DND-41 (cell line): ENCODE data around the gene BTN1A1.

Source experiments
- ATAC-seq: fragments of 200-7000 bp; cut with Tn5 transposase; 3 replicates; pipeline ENCODE4 v1.9.1; 2021; ENCODE audit warnings: low read depth; ENCODE audit not compliant: insufficient read depth
- DNase-seq: peaks from one replicate; pipeline ENCODE4 v3.0.0-alpha.2; 2020
- H2AFZ ChIP-seq: 2 replicates; pipeline ENCODE4 v1.6.0; 2012; ENCODE audit warnings: low read depth, low read length
- H3K27ac ChIP-seq: 2 replicates; pipeline ENCODE4 v1.5.1; 2012; ENCODE audit warnings: low read length, inconsistent platforms
- H3K27me3 ChIP-seq: fragments of 200-600 bp; sonication (generic); 2 replicates; pipeline ENCODE4 v1.6.0; 2012; ENCODE audit warnings: low read length, mild to moderate bottlenecking, inconsistent platforms; ENCODE audit not compliant: insufficient read depth, poor library complexity
- H3K36me3 ChIP-seq: 2 replicates; pipeline ENCODE4 v1.5.1; 2012; ENCODE audit warnings: low read length, inconsistent platforms; ENCODE audit not compliant: insufficient read depth
- H3K4me1 ChIP-seq: 2 replicates; pipeline ENCODE4 v1.5.1; 2012; ENCODE audit warnings: mild to moderate bottlenecking, low read length; ENCODE audit not compliant: insufficient read depth
- H3K4me2 ChIP-seq: 2 replicates; pipeline ENCODE4 v1.6.0; 2012; ENCODE audit warnings: mild to moderate bottlenecking, moderate library complexity, low read length, inconsistent platforms; ENCODE audit not compliant: insufficient read depth
- H3K4me3 ChIP-seq, 2 experiments: fragments of 200-600 bp in 1 of 2; shearing (Covaris generic) in 1 of 2; 2 replicates each; pipeline ENCODE4 v1.5.1; 2012 to 2016; ENCODE audit warnings: inconsistent platforms in 2 of 2, low read length in 2 of 2, mild to moderate bottlenecking in 2 of 2, low read depth in 1 of 2, moderate library complexity in 1 of 2
- H3K79me2 ChIP-seq: 2 replicates; pipeline ENCODE4 v1.6.0; 2012; ENCODE audit warnings: low read length, inconsistent platforms; ENCODE audit not compliant: insufficient read depth
- H3K9ac ChIP-seq: 2 replicates; pipeline ENCODE4 v1.6.0; 2012; ENCODE audit warnings: low read depth, mild to moderate bottlenecking, inconsistent platforms, low read length, moderate library complexity
- H3K9me3 ChIP-seq: 2 replicates; pipeline ENCODE4 v1.5.1; 2012; ENCODE audit warnings: low read length, moderate library complexity, mild to moderate bottlenecking, inconsistent platforms; ENCODE audit not compliant: insufficient read depth, severe bottlenecking
- H4K20me1 ChIP-seq: 2 replicates; pipeline ENCODE4 v1.6.0; 2012; ENCODE audit warnings: low read length; ENCODE audit not compliant: insufficient read depth
- EZH2 ChIP-seq: IDR thresholded peaks from 3 replicates; pipeline ENCODE4 v1.6.1; 2012; ENCODE audit warnings: borderline replicate concordance, low read depth, mild to moderate bottlenecking, moderate library complexity, low read length, inconsistent platforms; ENCODE audit not compliant: severe bottlenecking
- TF ChIP-seq, protein P1 (sequence below): IDR thresholded peaks from 2 replicates; pipeline ENCODE4 v1.5.1; 2012; ENCODE audit warnings: borderline replicate concordance, low read length, moderate library complexity, mild to moderate bottlenecking; ENCODE audit not compliant: poor library complexity, severe bottlenecking; ENCODE audit errors: extremely low read depth

Gene BTN1A1

DNA sequence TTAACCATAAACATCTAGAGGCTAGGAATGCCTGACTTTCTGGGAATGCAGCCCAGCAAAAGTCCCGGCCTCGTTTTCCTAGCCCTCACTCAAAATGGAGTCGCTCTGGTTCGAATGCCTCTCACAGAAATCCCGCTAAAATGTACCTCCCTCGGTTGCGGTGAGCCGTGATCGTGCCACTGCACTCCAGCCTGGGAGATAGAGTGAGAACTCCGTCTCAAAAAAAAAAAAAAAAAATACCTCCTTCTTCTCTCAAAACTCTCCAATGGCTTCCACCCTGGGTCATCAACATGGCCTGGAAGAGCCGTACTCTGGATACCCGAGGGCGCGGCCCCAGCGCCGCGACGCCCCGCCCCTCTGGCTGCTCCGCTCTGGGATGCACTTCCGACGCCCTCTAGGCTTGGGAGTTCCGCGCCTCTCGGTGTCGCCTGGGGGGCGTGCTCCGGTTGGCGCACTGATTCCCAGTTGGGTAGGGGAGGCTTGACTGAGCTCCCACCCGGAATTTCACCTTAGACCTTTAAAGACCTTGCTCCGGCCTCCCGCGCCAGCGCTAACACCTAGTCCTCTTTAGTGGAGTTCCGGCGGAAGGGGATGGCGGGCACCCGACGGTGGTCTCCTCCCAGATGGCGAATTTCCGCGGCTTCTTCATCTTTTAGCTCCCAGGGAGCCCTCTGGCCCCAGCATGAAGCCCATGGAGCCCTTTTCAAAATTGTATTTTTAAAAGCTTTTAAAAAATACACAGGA lies 50.3 kb downstream of the BTN1A1 start:
- peak; percentile 80 for DNase-seq
- H3K27ac ChIP-seq = peak overlapping the region; percentile 79
- H3K9me3 ChIP-seq = no peaks in the 10 kb centered on the region
- peaks cover 52% of the 10 kb centered on the region for H3K4me1 ChIP-seq
- peak overlapping the region; percentile 59 for H3K9ac ChIP-seq
- no peak for TF ChIP-seq EZH2
- TF ChIP-seq, protein P1, sequence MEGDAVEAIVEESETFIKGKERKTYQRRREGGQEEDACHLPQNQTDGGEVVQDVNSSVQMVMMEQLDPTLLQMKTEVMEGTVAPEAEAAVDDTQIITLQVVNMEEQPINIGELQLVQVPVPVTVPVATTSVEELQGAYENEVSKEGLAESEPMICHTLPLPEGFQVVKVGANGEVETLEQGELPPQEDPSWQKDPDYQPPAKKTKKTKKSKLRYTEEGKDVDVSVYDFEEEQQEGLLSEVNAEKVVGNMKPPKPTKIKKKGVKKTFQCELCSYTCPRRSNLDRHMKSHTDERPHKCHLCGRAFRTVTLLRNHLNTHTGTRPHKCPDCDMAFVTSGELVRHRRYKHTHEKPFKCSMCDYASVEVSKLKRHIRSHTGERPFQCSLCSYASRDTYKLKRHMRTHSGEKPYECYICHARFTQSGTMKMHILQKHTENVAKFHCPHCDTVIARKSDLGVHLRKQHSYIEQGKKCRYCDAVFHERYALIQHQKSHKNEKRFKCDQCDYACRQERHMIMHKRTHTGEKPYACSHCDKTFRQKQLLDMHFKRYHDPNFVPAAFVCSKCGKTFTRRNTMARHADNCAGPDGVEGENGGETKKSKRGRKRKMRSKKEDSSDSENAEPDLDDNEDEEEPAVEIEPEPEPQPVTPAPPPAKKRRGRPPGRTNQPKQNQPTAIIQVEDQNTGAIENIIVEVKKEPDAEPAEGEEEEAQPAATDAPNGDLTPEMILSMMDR = peak; percentile 27
- no peaks in the 10 kb centered on the region for H4K20me1 ChIP-seq
- H3K4me3 ChIP-seq = peak overlapping the region; percentile 48 to 70
- peaks cover 2% of the 10 kb centered on the region; the same call in 1 of the 2 replicates for H3K79me2 ChIP-seq
- peak overlapping the region; percentile 90 for H2AFZ ChIP-seq
- peak overlapping the region; percentile 69 for H3K4me2 ChIP-seq
- H3K27me3 ChIP-seq = no peaks in the 10 kb centered on the region
- peak; percentile 67 for ATAC-seq
- peaks cover 15% of the 10 kb centered on the region for H3K36me3 ChIP-seq

DNA sequence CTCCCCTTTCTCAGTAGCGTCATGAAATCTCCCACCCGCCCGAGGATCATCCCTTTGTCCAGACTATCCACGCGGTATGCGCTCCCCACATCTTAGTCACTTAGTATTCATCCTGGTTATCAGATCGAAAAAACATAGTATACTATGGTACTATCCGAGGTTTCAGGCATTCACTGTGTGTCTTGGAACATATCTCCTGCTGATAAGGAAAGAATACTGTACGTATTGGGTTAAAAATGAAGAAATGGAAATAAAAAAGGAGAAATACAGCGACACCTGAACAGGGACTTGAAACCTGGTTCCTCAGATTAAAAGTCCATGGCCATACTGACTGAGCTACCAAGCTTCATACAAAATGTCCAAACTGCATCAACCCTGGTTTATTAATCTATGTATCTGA lies 52.1 kb downstream of the BTN1A1 start:
- Histone ChIP-seq H3K79me2 (0 out of 2 replicates have a peak, but pooled peaks cover 2% of the 10 kb centered on the region), H3K9me3 (no peaks in the 10 kb centered on the region), H3K4me3 (peak overlapping the region in 1 of 2 experiments; percentile 61; a peak in 3 of 4 replicates), H3K27ac (no peak overlapping the region), H3K4me2 (peak overlapping the region; percentile 79), H2AFZ (peak overlapping the region; percentile 77; the same call in 1 of the 2 replicates), H3K36me3 (no peaks in the 10 kb centered on the region), H3K27me3 (no peaks in the 10 kb centered on the region), H4K20me1 (no peaks in the 10 kb centered on the region), H3K9ac (peak overlapping the region; percentile 62; the same call in 1 of the 2 replicates), H3K4me1 (peaks cover 57% of the 10 kb centered on the region)
- TF ChIP-seq EZH2 = no peak
- TF ChIP-seq, protein P1 = no peak
- DNase-seq (no peak), ATAC-seq (no peak)

DNA sequence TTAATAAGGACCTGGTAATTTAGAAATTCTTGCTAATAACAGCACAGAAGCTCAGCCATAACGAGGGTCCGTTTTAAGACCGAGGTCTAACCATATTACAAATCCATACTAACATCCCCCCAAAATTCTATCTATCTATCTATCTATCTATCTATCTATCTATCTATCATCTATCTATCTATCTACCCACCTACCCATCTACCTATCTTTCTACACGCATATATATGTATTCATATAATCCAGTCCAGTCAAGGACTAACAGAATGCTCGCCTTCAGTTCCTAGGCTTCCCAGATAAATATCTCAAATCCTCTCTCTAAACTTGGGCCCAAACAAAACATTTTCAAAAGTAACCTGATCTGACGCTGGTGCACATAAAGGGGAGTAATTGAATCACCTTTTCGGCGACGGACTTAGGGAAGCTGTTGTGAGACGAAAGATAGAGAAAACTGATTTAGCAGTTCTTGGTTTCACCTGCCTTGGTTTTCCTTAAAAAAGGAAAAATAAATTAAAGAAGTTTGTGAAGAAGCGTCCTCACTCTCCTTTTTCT lies 52.6 kb downstream of the BTN1A1 start:
- no peaks in the 10 kb centered on the region for H3K9me3 ChIP-seq
- H3K4me1 ChIP-seq = peaks cover 57% of the 10 kb centered on the region
- H3K27ac ChIP-seq = peak overlapping the region; percentile 61
- peak overlapping the region; percentile 39 to 61 for H3K4me3 ChIP-seq
- no peaks in the 10 kb centered on the region for H3K36me3 ChIP-seq
- no peak for DNase-seq
- TF ChIP-seq, protein P1 = no peak
- TF ChIP-seq EZH2 = no peak
- H2AFZ ChIP-seq = peak overlapping the region; percentile 77
- peak overlapping the region; percentile 79 for H3K4me2 ChIP-seq
- 0 out of 2 replicates have a peak, but pooled peaks cover 2% of the 10 kb centered on the region for H3K79me2 ChIP-seq
- peak overlapping the region; percentile 62 for H3K9ac ChIP-seq
- no peak for ATAC-seq
- H4K20me1 ChIP-seq = no peaks in the 10 kb centered on the region
- no peaks in the 10 kb centered on the region for H3K27me3 ChIP-seq
